HG02759 (cell line): ENCODE measurements around the gene SI.
"Not testable (repeated sequence)": the region's sequence is repeated elsewhere in the genome, so short reads cannot be mapped to it uniquely, and the experiment has no call there.

Experiments
- ATAC-seq: cut with Tn5 transposase; IDR thresholded peaks from one replicate; pipeline ENCODE4 v1.9.1; 2021; ENCODE audit warnings: mild to moderate bottlenecking, moderate library complexity; ENCODE audit not compliant: unreplicated experiment

Gene SI

DNA sequence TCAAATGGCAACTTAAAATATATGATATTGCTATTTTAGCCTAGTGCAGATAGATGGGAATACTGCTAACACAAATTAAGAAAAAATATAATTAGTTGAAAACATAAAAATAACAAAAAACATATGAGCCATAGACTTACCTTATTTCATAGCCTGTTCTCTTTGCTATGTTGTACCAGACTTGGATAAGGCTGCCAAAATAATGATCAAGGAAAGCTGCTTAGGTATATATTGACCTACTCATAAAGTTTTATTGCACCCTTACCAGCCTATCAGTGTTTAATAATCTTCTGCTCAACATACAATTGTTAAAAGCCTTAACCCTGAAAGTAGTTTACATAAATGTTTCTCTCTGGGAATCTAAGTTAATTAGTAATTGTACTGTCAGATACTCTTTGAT is at the start of gene SI:
TSS of gene SI (minus strand) at position 204 of the 400 bp plus-strand sequence. CDS start 2,484 bp downstream, outside the sequence.
- ATAC-seq = no peak

DNA sequence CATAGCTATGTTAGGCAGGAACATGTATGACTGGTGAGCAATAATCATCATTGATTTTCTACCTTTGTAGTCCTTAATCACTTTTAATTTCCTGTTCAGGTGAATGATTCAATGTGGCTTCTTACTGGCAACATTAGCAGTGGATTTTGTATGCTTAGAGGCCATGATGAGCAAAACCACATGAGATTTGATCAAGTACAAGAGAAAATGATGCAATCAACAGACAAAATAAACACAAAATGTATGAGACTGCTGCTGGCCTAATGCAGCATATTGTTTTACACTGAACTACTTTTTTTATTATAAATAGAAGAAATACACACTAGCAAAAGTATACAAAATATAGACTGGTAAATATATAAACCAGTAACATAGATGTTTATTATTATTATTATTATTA is 47.5 kb upstream of the SI start:
- ATAC-seq = no peak

- ATAC-seq = no peak
These were observed 33.1 kb upstream of the SI start for GRCh38 chr3:165111401-165111800.

DNA sequence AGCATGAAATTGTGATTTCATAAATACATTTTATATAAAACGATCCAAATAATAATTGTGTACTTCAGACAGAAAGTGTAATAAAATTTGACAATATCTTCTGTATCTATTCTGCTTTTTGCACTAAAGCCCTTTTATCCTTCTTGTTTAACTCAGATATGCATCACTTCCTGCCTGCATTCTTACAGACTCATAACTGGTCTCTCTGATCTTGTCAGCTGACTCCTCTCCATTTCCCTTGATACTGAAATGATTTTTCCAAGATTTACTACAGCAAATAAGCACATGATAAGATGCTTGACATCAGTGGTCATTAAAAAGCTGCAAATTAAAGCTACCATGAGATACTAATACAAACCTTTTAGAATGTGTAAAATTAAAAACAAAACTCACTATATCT is 25.3 kb upstream of the SI start:
- ATAC-seq = no peak

DNA sequence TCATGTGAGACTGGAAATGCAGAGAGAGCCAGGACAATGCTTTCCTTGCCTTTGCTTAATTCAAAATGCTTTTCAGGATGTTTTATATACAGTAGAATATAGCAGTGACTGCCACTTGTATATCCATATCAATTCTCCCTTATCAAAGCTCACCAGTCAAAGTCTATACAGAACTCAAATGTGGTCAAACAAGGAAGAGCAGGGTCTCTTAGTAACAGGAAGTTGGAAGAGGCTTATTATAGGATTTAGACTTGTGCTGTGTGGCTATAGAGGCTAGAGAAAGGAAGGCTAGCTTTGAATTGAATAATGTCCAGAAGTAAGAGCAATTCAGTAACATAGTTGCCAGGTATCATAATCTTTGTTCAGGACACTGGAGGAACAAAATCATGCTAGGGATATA is 4.4 kb upstream of the SI start:
- no peak for ATAC-seq

- no peak for ATAC-seq
These were observed 2.9 kb upstream of the SI start for GRCh38 chr3:165081183-165081582.

DNA sequence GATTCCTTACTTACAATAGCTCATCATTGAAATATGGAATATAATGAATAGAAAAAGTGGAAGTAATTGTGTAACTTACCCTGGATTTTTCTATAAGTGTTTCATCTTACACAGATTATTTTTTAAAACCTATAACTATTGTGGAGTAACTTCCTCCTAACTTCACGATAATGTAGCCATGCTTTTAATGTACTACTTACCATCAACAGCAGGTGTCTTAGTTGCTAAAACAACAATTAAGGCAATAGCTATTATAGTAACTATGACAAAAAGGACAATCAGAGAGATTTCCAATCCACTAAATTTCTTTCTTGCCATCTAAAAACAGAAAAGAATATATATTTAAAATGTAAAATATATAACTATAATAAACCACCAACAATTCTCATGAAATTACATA is 2.6 kb downstream of the SI start:
- ATAC-seq = no peak

GRCh38 chr3:165070682-165071081 is 7.6 kb downstream of the SI start:
- ATAC-seq = no peak

DNA sequence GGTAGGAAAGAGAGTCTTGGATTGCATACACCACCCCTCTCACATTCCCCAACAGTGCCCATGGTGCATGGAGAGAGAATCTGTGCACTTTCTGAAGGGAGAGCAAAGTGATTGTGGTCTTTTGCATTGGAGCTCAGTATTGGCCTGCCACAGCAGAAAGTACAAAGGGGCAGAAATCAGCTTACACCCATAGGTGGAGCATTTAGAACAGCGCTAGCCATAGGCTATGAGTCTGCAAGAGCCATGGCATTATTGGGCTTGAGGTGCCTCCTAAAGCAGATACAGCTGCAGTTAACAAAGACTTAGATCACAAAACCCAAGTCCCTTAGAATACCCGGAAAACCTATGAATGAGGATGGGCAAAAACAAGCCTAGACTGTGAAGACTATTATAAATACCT is 21.8 kb downstream of the SI start:
- ATAC-seq = no peak

- no peak for ATAC-seq
These were observed 38.1 kb downstream of the SI start for GRCh38 chr3:165040186-165040585.

DNA sequence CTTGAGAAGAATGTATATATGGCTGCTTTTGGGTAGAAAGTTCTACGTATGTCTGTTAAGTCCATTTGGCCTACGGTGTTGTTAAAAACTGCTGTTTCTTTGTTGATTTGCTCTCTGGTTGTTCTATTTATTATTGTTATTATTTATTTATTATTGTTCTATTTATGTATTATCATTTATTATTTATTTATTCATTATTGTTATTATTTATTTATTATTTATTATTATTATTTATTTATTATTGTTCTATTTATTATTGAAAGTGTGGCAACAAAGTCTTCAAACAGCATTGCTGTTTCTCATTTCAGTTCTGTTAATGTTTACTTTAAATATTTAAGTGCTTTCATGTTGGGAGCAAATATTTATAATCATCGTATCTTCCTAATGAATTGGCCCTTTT is 66.7 kb downstream of the SI start:
- ATAC-seq = no peak

DNA sequence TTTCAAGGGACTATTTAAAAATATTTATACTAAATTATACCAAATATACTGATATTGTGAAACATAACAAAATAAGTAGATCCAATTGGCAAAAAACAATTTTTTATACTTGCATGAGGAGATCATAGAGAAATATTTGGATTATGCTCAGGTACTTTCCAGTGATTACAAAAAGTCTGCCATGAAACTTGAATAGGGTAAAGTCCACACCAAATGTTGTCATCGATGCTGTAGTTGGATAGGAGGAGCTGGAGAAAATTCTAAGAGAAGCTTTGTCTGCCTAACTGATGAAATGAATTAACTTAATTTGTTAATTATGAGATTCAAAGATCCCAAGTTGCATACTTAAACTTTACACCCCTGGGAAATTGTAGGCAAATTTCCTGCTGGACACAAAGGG is 93.3 kb downstream of the SI start:
- no peak for ATAC-seq

DNA sequence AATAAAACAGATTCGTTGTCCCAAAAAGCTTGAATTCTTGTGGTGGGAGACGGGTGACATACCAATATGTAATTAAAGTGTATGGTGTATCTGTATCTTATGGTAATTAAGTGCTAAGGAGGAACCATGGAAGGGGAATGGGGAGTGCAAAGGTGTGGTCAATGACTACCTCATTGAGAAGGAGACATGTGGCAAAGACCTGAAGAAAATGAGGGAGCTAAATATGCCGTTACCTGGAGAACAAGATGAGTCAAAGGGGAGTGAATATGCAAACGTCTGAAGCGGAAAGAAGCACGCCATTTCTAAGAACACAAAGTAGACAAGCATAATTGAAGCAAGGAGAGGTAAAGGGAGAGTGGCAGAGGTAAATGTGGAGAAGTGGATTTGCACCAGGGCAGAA is 115.7 kb downstream of the SI start:
- no peak for ATAC-seq

- no peak for ATAC-seq
These were observed 125.3 kb downstream of the SI start for GRCh38 chr3:164952966-164953365.

GRCh38 chr3:164951403-164951802 is 126.9 kb downstream of the SI start:
- ATAC-seq = not testable (repeated sequence)

GRCh38 chr3:164940745-164941144 is 137.6 kb downstream of the SI start:
- ATAC-seq = no peak

GRCh38 chr3:164929642-164930041 is 148.7 kb downstream of the SI start:
- no peak for ATAC-seq
